NB4 (cell line): ENCODE data around the gene CCDC38.
A peak's percentile ranks its signal among the peaks of the same experiment; 100 is the strongest.

Source experiments
- DNase-seq: peaks from one replicate; pipeline ENCODE4 v3.0.0; 2010; ENCODE audit warnings: low read depth
- H3K4me3 ChIP-seq: one replicate; pipeline ENCODE4 v1.5.1; 2011; ENCODE audit warnings: mild to moderate bottlenecking, low read depth, low read length, moderate library complexity
- MYC ChIP-seq: IDR thresholded peaks from 2 replicates; pipeline ENCODE4 v1.6.1; 2011; ENCODE audit warnings: low read depth, low read length
- POLR2A ChIP-seq: IDR thresholded peaks from 2 replicates; pipeline ENCODE4 v1.6.1; 2011; ENCODE audit warnings: mild to moderate bottlenecking; ENCODE audit not compliant: insufficient read length; ENCODE audit errors: extremely low read depth
- TF ChIP-seq, protein P1 (sequence below): IDR thresholded peaks from one replicate; pipeline ENCODE4 v1.5.1; 2012; ENCODE audit warnings: low read depth, low read length
- TF ChIP-seq, protein P2 (sequence below): IDR thresholded peaks from 2 replicates; pipeline ENCODE4 v1.6.1; 2011; ENCODE audit warnings: low read depth, low read length

Gene CCDC38

DNA sequence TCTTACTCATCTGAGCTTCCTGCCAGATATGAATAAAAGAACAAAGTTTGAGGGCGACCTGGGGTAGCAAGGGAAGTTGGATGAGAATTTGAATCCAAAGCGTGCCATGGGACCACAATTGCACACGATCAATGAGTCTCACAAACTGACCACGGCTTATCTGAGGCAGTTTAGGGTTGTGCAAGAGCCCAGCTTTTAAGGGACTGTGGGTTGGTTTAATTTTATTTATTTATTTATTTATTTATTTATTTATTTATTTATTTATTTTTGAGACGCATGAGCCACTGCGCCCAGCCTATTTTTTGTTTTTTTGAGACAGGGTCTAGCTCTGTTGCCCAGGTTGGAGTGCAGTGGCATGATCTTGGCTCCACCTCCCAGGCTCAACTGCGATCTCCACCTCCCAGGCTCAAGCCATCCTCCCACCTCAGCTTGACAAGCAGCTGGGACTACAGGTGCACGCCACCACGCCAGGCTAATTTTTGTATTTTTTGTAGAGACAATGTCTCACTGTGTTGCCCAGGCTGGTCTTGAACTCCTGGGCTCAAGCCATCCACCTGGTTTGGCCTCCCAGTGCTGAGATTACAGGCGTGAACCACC, 1.8 kb upstream of the CCDC38 start:
- H3K4me3 ChIP-seq, result no peak overlapping the region
- peak; percentile 38 for DNase-seq
- TF ChIP-seq MYC, result no peak
- no peak for TF ChIP-seq POLR2A
- TF ChIP-seq, protein P1, sequence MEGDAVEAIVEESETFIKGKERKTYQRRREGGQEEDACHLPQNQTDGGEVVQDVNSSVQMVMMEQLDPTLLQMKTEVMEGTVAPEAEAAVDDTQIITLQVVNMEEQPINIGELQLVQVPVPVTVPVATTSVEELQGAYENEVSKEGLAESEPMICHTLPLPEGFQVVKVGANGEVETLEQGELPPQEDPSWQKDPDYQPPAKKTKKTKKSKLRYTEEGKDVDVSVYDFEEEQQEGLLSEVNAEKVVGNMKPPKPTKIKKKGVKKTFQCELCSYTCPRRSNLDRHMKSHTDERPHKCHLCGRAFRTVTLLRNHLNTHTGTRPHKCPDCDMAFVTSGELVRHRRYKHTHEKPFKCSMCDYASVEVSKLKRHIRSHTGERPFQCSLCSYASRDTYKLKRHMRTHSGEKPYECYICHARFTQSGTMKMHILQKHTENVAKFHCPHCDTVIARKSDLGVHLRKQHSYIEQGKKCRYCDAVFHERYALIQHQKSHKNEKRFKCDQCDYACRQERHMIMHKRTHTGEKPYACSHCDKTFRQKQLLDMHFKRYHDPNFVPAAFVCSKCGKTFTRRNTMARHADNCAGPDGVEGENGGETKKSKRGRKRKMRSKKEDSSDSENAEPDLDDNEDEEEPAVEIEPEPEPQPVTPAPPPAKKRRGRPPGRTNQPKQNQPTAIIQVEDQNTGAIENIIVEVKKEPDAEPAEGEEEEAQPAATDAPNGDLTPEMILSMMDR, result no peak
- TF ChIP-seq, protein P2, sequence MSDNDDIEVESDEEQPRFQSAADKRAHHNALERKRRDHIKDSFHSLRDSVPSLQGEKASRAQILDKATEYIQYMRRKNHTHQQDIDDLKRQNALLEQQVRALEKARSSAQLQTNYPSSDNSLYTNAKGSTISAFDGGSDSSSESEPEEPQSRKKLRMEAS, result no peak

DNA sequence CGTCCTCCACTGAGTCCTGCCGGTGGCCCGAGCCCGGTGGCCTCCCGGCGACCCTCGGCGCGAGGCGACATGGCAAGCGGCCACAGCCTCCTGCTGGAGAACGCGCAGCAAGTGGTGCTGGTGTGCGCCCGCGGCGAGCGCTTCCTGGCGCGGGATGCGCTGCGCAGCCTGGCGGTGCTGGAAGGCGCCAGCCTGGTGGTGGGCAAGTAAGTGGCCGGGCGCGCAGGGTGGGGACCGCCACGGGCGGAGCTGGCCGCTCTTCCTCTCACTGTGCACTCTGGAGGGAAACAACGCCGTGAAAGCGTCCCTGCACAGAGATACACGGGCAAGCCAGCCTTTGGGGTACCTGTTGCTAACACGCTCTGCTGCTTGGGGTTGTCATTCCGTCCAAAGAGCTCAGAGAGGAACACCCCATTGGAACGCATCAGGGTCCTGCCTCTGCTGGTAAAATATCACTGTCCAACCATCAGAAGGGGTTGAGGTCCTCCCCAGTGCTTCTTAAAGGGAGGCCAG, 972 bp upstream of the CCDC38 start, which contains the start of gene AMDHD1:
Gene AMDHD1 (plus strand): TSS at position 2 of the 513 bp plus-strand sequence. CDS start 68 bp downstream, at position 70.
- DNase-seq, result peak; percentile 86
- H3K4me3 ChIP-seq, result peak within 1 kb of the TSS; percentile 92
- TF ChIP-seq, protein P2, result no peak
- TF ChIP-seq, protein P1, result peak; percentile 9

DNA sequence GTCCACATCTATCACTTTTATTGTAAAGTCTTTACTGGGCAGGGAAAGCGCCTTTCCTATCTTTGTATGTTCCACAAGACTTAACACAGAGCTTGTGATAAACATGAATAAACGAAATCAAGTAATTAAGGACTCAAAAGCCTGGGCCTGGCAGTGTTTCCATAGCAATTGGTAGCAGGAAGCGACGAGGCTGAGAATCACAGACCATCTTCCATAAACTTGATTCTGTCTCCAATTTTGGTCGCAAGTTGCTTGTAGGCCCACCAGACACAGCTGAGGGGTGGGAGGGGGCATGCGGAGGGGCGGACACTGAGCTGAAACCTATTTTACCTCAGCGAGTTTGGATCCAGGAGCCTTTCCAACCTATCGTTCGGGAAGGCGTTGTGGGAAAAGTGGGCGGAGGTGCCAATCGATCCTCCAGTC, 302 bp downstream of the CCDC38 start:
- peak overlapping the region; percentile 92 for H3K4me3 ChIP-seq
- TF ChIP-seq, protein P1, result no peak
- TF ChIP-seq MYC (no peak), POLR2A (no peak)
- TF ChIP-seq, protein P2, result no peak
- peak; percentile 43 for DNase-seq

DNA sequence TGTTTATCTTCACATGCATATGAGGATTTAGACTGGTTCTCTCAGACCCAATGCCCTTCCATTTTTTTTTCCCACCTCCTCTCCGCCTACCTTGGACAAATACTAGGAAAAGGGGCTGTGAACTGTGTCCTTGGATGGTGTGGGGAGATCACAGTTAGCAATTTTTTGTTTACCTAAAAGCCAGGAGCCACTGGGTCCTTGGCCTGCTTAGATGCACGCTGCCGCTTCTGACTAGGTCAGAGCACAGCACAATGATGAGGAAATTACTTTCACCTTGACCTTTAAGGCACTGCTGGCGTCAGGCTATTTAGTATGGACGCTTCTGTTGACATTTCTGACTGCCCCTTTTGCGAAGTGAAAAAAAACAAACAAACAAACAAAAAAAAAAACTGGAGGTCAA, 1.9 kb downstream of the CCDC38 start:
- no peak overlapping the region for H3K4me3 ChIP-seq
- no peak for DNase-seq
- TF ChIP-seq, protein P1, result no peak
- TF ChIP-seq POLR2A (no peak), MYC (no peak)
- TF ChIP-seq, protein P2, result no peak

DNA sequence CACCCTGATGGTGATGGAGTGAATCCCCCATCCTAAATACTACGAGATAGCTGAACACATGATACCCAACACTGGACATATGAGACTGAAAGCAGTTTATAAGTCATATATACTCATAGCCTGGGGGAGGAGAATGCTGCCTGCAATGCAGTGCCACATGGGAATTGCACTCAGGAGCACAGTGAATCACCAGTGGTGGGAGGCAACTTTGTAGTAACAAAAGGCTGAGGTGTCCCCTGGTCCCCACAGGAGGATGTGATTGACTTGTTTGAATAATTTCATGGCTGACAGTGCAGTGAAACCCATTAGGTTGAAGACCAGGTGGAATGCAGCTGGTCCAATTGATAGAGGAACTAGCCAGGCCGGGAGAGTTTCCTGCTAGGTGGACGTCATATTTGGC, 20.2 kb downstream of the CCDC38 start:
- peak; percentile 85 for DNase-seq
- TF ChIP-seq, protein P2, result no peak
- TF ChIP-seq, protein P1, result no peak
- TF ChIP-seq MYC, result no peak
- TF ChIP-seq POLR2A, result no peak
- H3K4me3 ChIP-seq, result no peak overlapping the region
